MM.1S (cell line): Measurements from ENCODE around the gene SHROOM3.

Source experiments
- DNase-seq: peaks from one replicate; pipeline ENCODE4 v3.0.0-alpha.2; 2015
- H2AFZ ChIP-seq: fragments of 300-600 bp; sonication (generic); 2 replicates; pipeline ENCODE4 v1.6.0; 2016; ENCODE audit warnings: antibody characterized with exemption, low read length
- H3F3A ChIP-seq: fragments of 300-600 bp; sonication (generic); 2 replicates; pipeline ENCODE4 v1.6.1; 2016; ENCODE audit warnings: mild to moderate bottlenecking, antibody characterized with exemption, low read length, moderate library complexity, mixed read lengths; ENCODE audit not compliant: insufficient read depth
- H3K27ac ChIP-seq: fragments of 300-600 bp; sonication (generic); 2 replicates; pipeline ENCODE4 v1.5.1; 2016; ENCODE audit warnings: mild to moderate bottlenecking, low read length
- H3K27me3 ChIP-seq: fragments of 300-600 bp; sonication (generic); replicated peaks from 2 replicates; pipeline ENCODE4 v1.6.0; 2016; ENCODE audit warnings: low read length; ENCODE audit not compliant: insufficient read depth
- H3K36me3 ChIP-seq: fragments of 300-600 bp; sonication (generic); replicated peaks from 2 replicates; pipeline ENCODE4 v1.6.1; 2016; ENCODE audit warnings: mild to moderate bottlenecking, low read length, mixed read lengths; ENCODE audit not compliant: insufficient read depth
- H3K4me1 ChIP-seq: fragments of 300-600 bp; sonication (generic); 2 replicates; pipeline ENCODE4 v1.6.1; 2016; ENCODE audit warnings: low read length, mixed read lengths
- H3K4me2 ChIP-seq: fragments of 300-600 bp; sonication (generic); 2 replicates; pipeline ENCODE4 v1.6.0; 2016; ENCODE audit warnings: low read depth, low read length
- H3K4me3 ChIP-seq: fragments of 300-600 bp; sonication (generic); 2 replicates; pipeline ENCODE4 v1.5.1; 2016; ENCODE audit warnings: low read length, mixed read lengths
- H3K79me2 ChIP-seq: fragments of 300-600 bp; sonication (generic); 2 replicates; pipeline ENCODE4 v1.6.1; 2016; ENCODE audit warnings: mixed run types, low read length, mixed read lengths
- H3K9ac ChIP-seq: fragments of 300-600 bp; sonication (generic); 2 replicates; pipeline ENCODE4 v1.6.1; 2016; ENCODE audit warnings: low read length, mixed read lengths
- H3K9me2 ChIP-seq: fragments of 300-600 bp; sonication (generic); replicated peaks from 2 replicates; pipeline ENCODE4 v1.6.1; 2016; ENCODE audit warnings: mild to moderate bottlenecking, low read length, mixed read lengths; ENCODE audit not compliant: insufficient read depth
- H3K9me3 ChIP-seq: fragments of 300-600 bp; sonication (generic); replicated peaks from 2 replicates; pipeline ENCODE4 v1.6.1; 2016; ENCODE audit warnings: mild to moderate bottlenecking, low read length, mixed read lengths; ENCODE audit not compliant: insufficient read depth
- H4K20me1 ChIP-seq: fragments of 300-600 bp; sonication (generic); 2 replicates; pipeline ENCODE4 v1.6.1; 2016; ENCODE audit warnings: mild to moderate bottlenecking, low read length, moderate library complexity, mixed read lengths; ENCODE audit not compliant: insufficient read depth
- CTCF ChIP-seq: fragments of 300-600 bp; sonication (generic); IDR thresholded peaks from 2 replicates; pipeline ENCODE4 v1.5.1; 2016; ENCODE audit warnings: antibody characterized with exemption, low read length, mixed read lengths
- EZH2 ChIP-seq: fragments of 300-600 bp; sonication (generic); optimal IDR thresholded peaks from 2 replicates; pipeline ENCODE3; 2017; ENCODE audit warnings: low read depth, mild to moderate bottlenecking, antibody characterized with exemption, low read length, mixed read lengths
- EZH2phosphoT487 ChIP-seq: fragments of 300-600 bp; sonication (generic); IDR thresholded peaks from 2 replicates; pipeline ENCODE4 v1.6.1; 2018; ENCODE audit warnings: antibody characterized with exemption, low read length

Gene SHROOM3

GRCh38 chr4:76792418-76792817 lies 357.4 kb downstream of the SHROOM3 start:
- Histone ChIP-seq H3K27ac (no peak overlapping the region), H3K4me2 (no peak overlapping the region), H3K36me3 (no peaks in the 10 kb centered on the region), H3K9me3 (no peaks in the 10 kb centered on the region), H3K4me3 (no peak overlapping the region), H3K9ac (no peak overlapping the region), H3K79me2 (no peaks in the 10 kb centered on the region), H4K20me1 (no peaks in the 10 kb centered on the region), H3F3A (no peaks in the 10 kb centered on the region), H2AFZ (no peak overlapping the region), H3K4me1 (no peaks in the 10 kb centered on the region), H3K9me2 (no peaks in the 10 kb centered on the region), H3K27me3 (no peaks in the 10 kb centered on the region)
- no peak for DNase-seq
- TF ChIP-seq EZH2 (no peak), CTCF (no peak), EZH2phosphoT487 (no peak)

GRCh38 chr4:76795243-76795642 lies 360.2 kb downstream of the SHROOM3 start:
- H3K79me2 ChIP-seq: no peaks in the 10 kb centered on the region
- H3K9me3 ChIP-seq: no peaks in the 10 kb centered on the region
- no peaks in the 10 kb centered on the region for H3K4me1 ChIP-seq
- H3K9me2 ChIP-seq: no peaks in the 10 kb centered on the region
- no peak for DNase-seq
- H3K36me3 ChIP-seq: no peaks in the 10 kb centered on the region
- no peak overlapping the region for H2AFZ ChIP-seq
- H3K27me3 ChIP-seq: no peaks in the 10 kb centered on the region
- TF ChIP-seq EZH2phosphoT487: no peak
- TF ChIP-seq CTCF: no peak
- no peak for TF ChIP-seq EZH2
- no peak overlapping the region for H3K4me3 ChIP-seq
- no peak overlapping the region for H3K4me2 ChIP-seq
- H3K9ac ChIP-seq: no peak overlapping the region
- H3F3A ChIP-seq: no peaks in the 10 kb centered on the region
- H3K27ac ChIP-seq: no peak overlapping the region
- H4K20me1 ChIP-seq: no peaks in the 10 kb centered on the region

DNA sequence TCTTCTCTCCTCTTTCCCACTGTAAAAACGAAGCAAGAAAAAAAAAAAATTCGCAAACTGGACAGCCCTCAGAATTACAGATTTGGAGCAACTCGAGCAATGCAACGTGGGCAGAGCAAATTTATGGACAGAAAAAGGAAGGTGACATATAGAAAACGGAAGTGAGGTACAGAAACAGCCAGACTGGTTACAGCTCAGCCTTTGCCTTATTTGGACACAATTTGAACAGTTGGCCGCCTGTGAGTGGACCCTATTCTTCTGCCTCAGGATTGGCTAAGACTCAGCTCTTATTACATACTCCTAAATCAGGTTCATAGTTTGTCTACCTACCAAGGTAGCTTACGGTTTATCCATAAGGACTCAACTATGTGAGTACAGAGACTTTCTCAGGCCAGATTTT lies 364.1 kb downstream of the SHROOM3 start:
- Histone ChIP-seq H2AFZ (no peak overlapping the region), H3K4me2 (no peak overlapping the region), H3K27me3 (no peaks in the 10 kb centered on the region)

More for the DNA sequence above, 364.1 kb downstream of the SHROOM3 start:
- Histone ChIP-seq H3K4me3 (no peak overlapping the region), H3K9ac (no peak overlapping the region), H3K27ac (no peak overlapping the region), H3F3A (no peaks in the 10 kb centered on the region), H3K36me3 (no peaks in the 10 kb centered on the region), H3K4me1 (no peaks in the 10 kb centered on the region), H3K9me3 (no peaks in the 10 kb centered on the region), H3K9me2 (no peaks in the 10 kb centered on the region), H3K79me2 (no peaks in the 10 kb centered on the region), H4K20me1 (no peaks in the 10 kb centered on the region)
- DNase-seq: no peak
- TF ChIP-seq CTCF (no peak), EZH2 (no peak), EZH2phosphoT487 (no peak)
